ENCODE measurements around the gene CFAP97. TPM values are rescaled to one million over a fixed set of nuclear protein-coding genes. Genes with fewer than 3 reads are reported as not detected.

The CFAP97 gene
- polyA plus RNA-seq, 1 donor (not counting 4 experiments of a cell fraction or from before 2014, with no cell fraction given): 24.9 TPM

DNA sequence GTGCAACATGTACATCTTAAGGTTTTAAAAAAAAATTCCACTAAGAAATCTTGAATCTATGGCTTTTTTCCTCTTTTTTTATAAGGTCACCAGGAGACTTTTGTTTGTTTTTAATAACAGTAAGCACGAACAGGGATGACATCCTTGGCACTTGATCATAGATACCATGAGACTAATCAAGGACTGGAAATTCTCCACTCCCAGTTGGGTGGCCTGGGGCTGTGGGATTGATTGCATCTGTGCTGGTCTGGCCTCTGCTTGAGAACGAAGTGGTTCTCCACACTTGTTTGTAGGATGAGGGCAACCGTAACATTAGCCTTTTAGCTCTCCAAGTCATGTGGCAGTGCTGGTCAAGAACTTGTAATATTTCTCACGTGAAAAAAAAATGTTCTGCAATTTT is 41.0 kb upstream of the CFAP97 start:
- Histone ChIP-seq H3K36me3 (ENCODE audit: control insufficient read depth in 2 of 2, extremely low read depth in 1 of 2, insufficient read depth in 2 of 2, low read length in 2 of 2) (no peaks in the 10 kb centered on the region), H3K9me1 (ENCODE audit: control insufficient read depth, extremely low read depth, insufficient read depth, low read length) (no peaks in the 10 kb centered on the region), H3K27me3 (ENCODE audit: control insufficient read depth, extremely low read depth, insufficient read depth, low read length) (no peaks in the 10 kb centered on the region), H3K4me3 (ENCODE audit: control insufficient read depth in 2 of 3, extremely low read depth in 1 of 3, insufficient read depth in 2 of 3, low read depth in 1 of 3, low read length in 3 of 3) (no peak overlapping the region), H3K79me2 (ENCODE audit: control insufficient read depth, insufficient read depth, low read length) (no peaks in the 10 kb centered on the region), H3K27ac (ENCODE audit: control insufficient read depth, insufficient read depth, low read length) (no peak overlapping the region), H2AFZ (ENCODE audit: control insufficient read depth, low read length) (no peak overlapping the region), H3K9me3 (ENCODE audit: control insufficient read depth, low read depth, low read length) (no peaks in the 10 kb centered on the region), H3K4me1 (ENCODE audit: control insufficient read depth, extremely low read depth, insufficient read depth, low read length) (no peaks in the 10 kb centered on the region), H4K20me1 (ENCODE audit: control insufficient read depth, extremely low read depth, insufficient read depth, low read length) (no peaks in the 10 kb centered on the region), H3K4me2 (ENCODE audit: control insufficient read depth, extremely low read depth, insufficient read depth, low read depth, low read length) (no peak overlapping the region), H3K9ac (ENCODE audit: control insufficient read depth, extremely low read depth, insufficient read depth, low read length) (no peak overlapping the region)
- FAIRE-seq (no peak), DNase-seq (ENCODE audit: low read depth, low spot score) (no peak)
- dilution Hi-C loops (cut with MboI; ENCODE audit: extremely low pct_ligation_motif_present, low sequenced_read_pairs): no loop called here
- TF ChIP-seq, protein P1, sequence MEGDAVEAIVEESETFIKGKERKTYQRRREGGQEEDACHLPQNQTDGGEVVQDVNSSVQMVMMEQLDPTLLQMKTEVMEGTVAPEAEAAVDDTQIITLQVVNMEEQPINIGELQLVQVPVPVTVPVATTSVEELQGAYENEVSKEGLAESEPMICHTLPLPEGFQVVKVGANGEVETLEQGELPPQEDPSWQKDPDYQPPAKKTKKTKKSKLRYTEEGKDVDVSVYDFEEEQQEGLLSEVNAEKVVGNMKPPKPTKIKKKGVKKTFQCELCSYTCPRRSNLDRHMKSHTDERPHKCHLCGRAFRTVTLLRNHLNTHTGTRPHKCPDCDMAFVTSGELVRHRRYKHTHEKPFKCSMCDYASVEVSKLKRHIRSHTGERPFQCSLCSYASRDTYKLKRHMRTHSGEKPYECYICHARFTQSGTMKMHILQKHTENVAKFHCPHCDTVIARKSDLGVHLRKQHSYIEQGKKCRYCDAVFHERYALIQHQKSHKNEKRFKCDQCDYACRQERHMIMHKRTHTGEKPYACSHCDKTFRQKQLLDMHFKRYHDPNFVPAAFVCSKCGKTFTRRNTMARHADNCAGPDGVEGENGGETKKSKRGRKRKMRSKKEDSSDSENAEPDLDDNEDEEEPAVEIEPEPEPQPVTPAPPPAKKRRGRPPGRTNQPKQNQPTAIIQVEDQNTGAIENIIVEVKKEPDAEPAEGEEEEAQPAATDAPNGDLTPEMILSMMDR (optimal IDR thresholded peaks at IDR 0.05 in 1 of 3, IDR thresholded peaks at IDR 0.05 in 1 of 3, conservative IDR thresholded peaks at IDR 0.05 in 1 of 3; ENCODE audit: extremely low read depth in 1 of 3, insufficient read depth in 2 of 3, low read length in 3 of 3): no peak
- no peak for TF ChIP-seq EZH2 (IDR thresholded peaks at IDR 0.05; ENCODE audit: low read length)

DNA sequence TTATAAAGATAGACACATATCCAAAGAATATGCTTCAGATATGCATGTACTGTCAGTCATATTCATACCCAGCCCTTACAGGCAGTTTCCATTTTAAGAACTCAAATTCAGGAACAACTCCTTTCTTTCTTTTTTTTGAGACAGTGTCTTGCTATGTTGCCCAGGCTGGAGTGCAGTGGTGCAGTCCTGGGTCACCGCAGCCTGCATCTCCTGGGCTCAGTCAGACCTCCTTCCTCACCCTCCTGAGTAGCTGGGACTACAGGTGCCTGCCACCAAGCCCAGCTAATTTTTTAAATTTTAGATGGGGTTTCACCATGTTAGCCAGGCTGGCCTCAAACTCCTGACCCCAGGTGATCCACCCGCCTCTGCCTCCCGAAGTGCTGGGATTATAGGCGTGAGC is 40.1 kb upstream of the CFAP97 start:
- Histone ChIP-seq H3K27me3 (ENCODE audit: control insufficient read depth, extremely low read depth, insufficient read depth, low read length) (no peaks in the 10 kb centered on the region), H2AFZ (ENCODE audit: control insufficient read depth, low read length) (no peak overlapping the region)
- no peak for FAIRE-seq

More for the DNA sequence above, 40.1 kb upstream of the CFAP97 start:
- Histone ChIP-seq H3K4me3 (ENCODE audit: control insufficient read depth in 2 of 3, extremely low read depth in 1 of 3, insufficient read depth in 2 of 3, low read depth in 1 of 3, low read length in 3 of 3) (no peak overlapping the region), H3K4me1 (ENCODE audit: control insufficient read depth, extremely low read depth, insufficient read depth, low read length) (no peaks in the 10 kb centered on the region), H3K79me2 (ENCODE audit: control insufficient read depth, insufficient read depth, low read length) (no peaks in the 10 kb centered on the region), H3K4me2 (ENCODE audit: control insufficient read depth, extremely low read depth, insufficient read depth, low read depth, low read length) (no peak overlapping the region), H3K27ac (ENCODE audit: control insufficient read depth, insufficient read depth, low read length) (no peak overlapping the region), H4K20me1 (ENCODE audit: control insufficient read depth, extremely low read depth, insufficient read depth, low read length) (no peaks in the 10 kb centered on the region), H3K36me3 (ENCODE audit: control insufficient read depth in 2 of 2, extremely low read depth in 1 of 2, insufficient read depth in 2 of 2, low read length in 2 of 2) (no peaks in the 10 kb centered on the region), H3K9me3 (ENCODE audit: control insufficient read depth, low read depth, low read length) (no peaks in the 10 kb centered on the region), H3K9me1 (ENCODE audit: control insufficient read depth, extremely low read depth, insufficient read depth, low read length) (no peaks in the 10 kb centered on the region), H3K9ac (ENCODE audit: control insufficient read depth, extremely low read depth, insufficient read depth, low read length) (no peak overlapping the region)
- DNase-seq (ENCODE audit: low read depth, low spot score): no peak
- TF ChIP-seq EZH2 (IDR thresholded peaks at IDR 0.05; ENCODE audit: low read length): no peak
- TF ChIP-seq, protein P1 (optimal IDR thresholded peaks at IDR 0.05 in 1 of 3, IDR thresholded peaks at IDR 0.05 in 1 of 3, conservative IDR thresholded peaks at IDR 0.05 in 1 of 3; ENCODE audit: extremely low read depth in 1 of 3, insufficient read depth in 2 of 3, low read length in 3 of 3): no peak
- dilution Hi-C loops (cut with MboI; ENCODE audit: extremely low pct_ligation_motif_present, low sequenced_read_pairs): no loop called here

All from keratinocyte (primary cell).